GM12878 (cell line): ENCODE data around the gene PTPRM. TPM values are rescaled to one million over a fixed set of nuclear protein-coding genes. Genes with fewer than 3 reads are reported as not detected.

ENCODE experiments used
- ATAC-seq: fragments of 200-7000 bp; cut with Tn5 transposase; 3 replicates; pipeline ENCODE4 v1.9.1; 2020; ENCODE audit warnings: mild to moderate bottlenecking, moderate library complexity
- BruUV-seq: library from RNA; stranded (reverse); fragments of 400-500 nt; replicated peaks from 2 replicates; lab custom pipeline; 2021; lab: Mats Ljungman, UMichigan
- CTCF ChIA-PET: fragments of 300-600 bp; sonication (Branson Sonifier 250); formaldehyde crosslinking; extraction: SDS; loops from one replicate; lab custom pipeline; 2021; ENCODE audit warnings: inconsistent platforms; lab: Yijun Ruan, JAX
- POLR2A ChIA-PET: fragments of 350-600 bp; formaldehyde crosslinking; extraction: SDS; loops from one replicate; lab custom pipeline; 2021; ENCODE audit warnings: inconsistent platforms; lab: Charles Lee
- RAD21 ChIA-PET: fragments of 300-600 bp; sonication (Branson Sonifier 250); formaldehyde crosslinking; loops from one replicate; lab custom pipeline; 2023; ENCODE audit warnings: antibody characterized with exemption; ENCODE audit not compliant: unreplicated experiment; lab: Charles Lee
- SMC1A ChIA-PET: fragments of 300-600 bp; sonication (Branson Sonifier 250); formaldehyde crosslinking; loops from one replicate; lab custom pipeline; 2023; ENCODE audit not compliant: unreplicated experiment, uncharacterized antibody; lab: Charles Lee
- DNase-seq: peaks from one replicate; pipeline ENCODE4 v3.0.0-alpha.2; 2011; ENCODE audit warnings: low read depth, low spot score
- FAIRE-seq: peaks from 3 replicates; lab custom pipeline; 2011; peaks lifted over from hg19 to GRCh38; lab: Jason Lieb, UNC
- H2AFZ ChIP-seq: 2 replicates; pipeline ENCODE4 v1.6.0; 2011; ENCODE audit warnings: low read depth, low read length, control low read depth; ENCODE audit not compliant: control insufficient read depth
- H3K27ac ChIP-seq: 2 replicates; pipeline ENCODE4 v1.5.1; 2011; ENCODE audit warnings: control low read depth; ENCODE audit not compliant: control insufficient read depth, insufficient read depth
- H3K27me3 ChIP-seq, 2 experiments: replicated peaks in 1 of 2; 2 replicates each; pipeline versions ENCODE4 v1.6.0 to v1.6.1; 2011; ENCODE audit warnings: low read length in 1 of 2; ENCODE audit not compliant: control insufficient read depth in 2 of 2, insufficient read depth in 2 of 2
- H3K36me3 ChIP-seq, 2 experiments: 2 replicates each; pipeline ENCODE4 v1.5.1; 2011; ENCODE audit warnings: low read length in 1 of 2; ENCODE audit not compliant: control insufficient read depth in 2 of 2, insufficient read depth in 2 of 2
- H3K4me1 ChIP-seq: 2 replicates; pipeline ENCODE4 v1.6.1; 2011; ENCODE audit warnings: mild to moderate bottlenecking, low read length, moderate library complexity, mixed read lengths; ENCODE audit not compliant: control insufficient read depth, insufficient read depth
- H3K4me2 ChIP-seq: 2 replicates; pipeline ENCODE4 v1.6.0; 2011; ENCODE audit warnings: control low read depth; ENCODE audit not compliant: control insufficient read depth, insufficient read depth
- H3K4me3 ChIP-seq: fragments of 200-600 bp; sonication (generic); 2 replicates; pipeline ENCODE4 v1.5.1; 2016
- H3K79me2 ChIP-seq: 2 replicates; pipeline ENCODE4 v1.6.0; 2011; ENCODE audit warnings: low read length; ENCODE audit not compliant: control insufficient read depth, insufficient read depth
- H3K9ac ChIP-seq: 2 replicates; pipeline ENCODE4 v1.8.0; 2011; ENCODE audit warnings: low read length, control low read depth, mixed read lengths; ENCODE audit not compliant: control insufficient read depth, insufficient read depth
- H3K9me3 ChIP-seq: replicated peaks from 3 replicates; pipeline ENCODE4 v1.5.1; 2011; ENCODE audit warnings: mild to moderate bottlenecking, low read length; ENCODE audit not compliant: control insufficient read depth, insufficient read depth
- H4K20me1 ChIP-seq: 2 replicates; pipeline ENCODE4 v1.6.0; 2011; ENCODE audit not compliant: control insufficient read depth, insufficient read depth
- IRF4 ChIP-seq: IDR thresholded peaks from 2 replicates; pipeline ENCODE4 v1.6.1; 2011; ENCODE audit warnings: low read depth, low read length
- MEF2B ChIP-seq: fragments of 450-650 bp; IDR thresholded peaks from 2 replicates; pipeline ENCODE4 v1.6.1; 2018; ENCODE audit warnings: mild to moderate bottlenecking, moderate library complexity; ENCODE audit not compliant: partially characterized antibody, poor library complexity, severe bottlenecking
- SREBF1 ChIP-seq: IDR thresholded peaks from 2 replicates; pipeline ENCODE4 v1.6.1; 2012; ENCODE audit warnings: mild to moderate bottlenecking, low read length
- ZNF207 ChIP-seq: fragments of 450-650 bp; IDR thresholded peaks from 2 replicates; pipeline ENCODE4 v1.6.1; 2014; ENCODE audit warnings: antibody characterized with exemption, mild to moderate bottlenecking, borderline replicate concordance
- WGBS: methylation state at CpG from one replicate; pipeline ENCODE4 v1.1.6; 2016; ENCODE audit warnings: low lambda C conversion rate; ENCODE audit not compliant: insufficient replicate concordance, insufficient coverage; ENCODE audit errors: missing lambda C conversion rate; 5-methylcytosine and 5-hydroxymethylcytosine counted together
- in situ Hi-C: fragments of 300-500 bp; cut with MboI; formaldehyde crosslinking; loops from 9 replicates; pipeline ENCODE4 v1.14.3; 2018; ENCODE audit warnings: mixed read lengths
- intact Hi-C: fragments of 100-400 bp; cut with micrococcal nuclease; formaldehyde crosslinking; loops from one replicate; pipeline ENCODE4 v1.14.2; 2022; ENCODE audit not compliant: unreplicated experiment
- polyA plus RNA-seq, 11 experiments: library from polyadenylated mRNA; depleted of rRNA in 4 of 11; unstranded in 6 of 11; stranded (reverse) in 5 of 11; fragments of >200 nt; fragmentation: Nextera tagmentation in 4 of 11; fragmentation: Illumina TruSeq in 1 of 11; extraction: Ambion mirVana in 4 of 11; extraction: Trizol in 1 of 11; gene quantifications; 1 replicate in 1 of 11; 2 replicates in 10 of 11; pipeline versions ENCODE4 v1.2.1 to v1.2.3, GENCODE V29; 2011 to 2016; ENCODE audit warnings: inconsistent platforms in 2 of 11, missing spikeins in 2 of 11, low read depth in 1 of 11
- total RNA-seq, 4 experiments: library from RNA; depleted of rRNA in 3 of 4; stranded (reverse); fragments of >200 nt in 3 of 4; fragmentation: Illumina TruSeq in 1 of 4; extraction: Trizol in 1 of 4; gene quantifications; 2 replicates each; pipeline versions ENCODE4 v1.2.1 to v1.2.3, GENCODE V29; 2013 to 2021
- TF ChIP-seq, protein P1 (sequence below), 3 experiments: IDR thresholded peaks in 2 of 3; conservative IDR thresholded peaks in 1 of 3; 2 replicates each; pipeline ENCODE4 v1.5.1; 2011; ENCODE audit warnings: low read depth in 3 of 3, low read length in 3 of 3, mild to moderate bottlenecking in 3 of 3, control low read depth in 2 of 3, moderate library complexity in 2 of 3, inconsistent platforms in 1 of 3, mixed read lengths in 1 of 3; ENCODE audit not compliant: control insufficient read depth in 2 of 3, insufficient read depth in 1 of 3; ENCODE audit errors: extremely low read depth in 1 of 3
- TF ChIP-seq, protein P2 (sequence below): fragments of 450-650 bp; IDR thresholded peaks from 2 replicates; pipeline ENCODE4 v1.6.1; 2017; ENCODE audit warnings: borderline replicate concordance
- TF ChIP-seq, protein P3 (sequence below): fragments of 450-650 bp; IDR thresholded peaks from 2 replicates; pipeline ENCODE4 v1.6.1; 2014; ENCODE audit warnings: mild to moderate bottlenecking

Gene PTPRM
- total and polyA plus RNA-seq, 10 of the 15 experiments (the other 5 are each of a cell fraction or from before 2014, with no cell fraction given), result 0.07 to 22.6 (median 0.60) TPM

DNA sequence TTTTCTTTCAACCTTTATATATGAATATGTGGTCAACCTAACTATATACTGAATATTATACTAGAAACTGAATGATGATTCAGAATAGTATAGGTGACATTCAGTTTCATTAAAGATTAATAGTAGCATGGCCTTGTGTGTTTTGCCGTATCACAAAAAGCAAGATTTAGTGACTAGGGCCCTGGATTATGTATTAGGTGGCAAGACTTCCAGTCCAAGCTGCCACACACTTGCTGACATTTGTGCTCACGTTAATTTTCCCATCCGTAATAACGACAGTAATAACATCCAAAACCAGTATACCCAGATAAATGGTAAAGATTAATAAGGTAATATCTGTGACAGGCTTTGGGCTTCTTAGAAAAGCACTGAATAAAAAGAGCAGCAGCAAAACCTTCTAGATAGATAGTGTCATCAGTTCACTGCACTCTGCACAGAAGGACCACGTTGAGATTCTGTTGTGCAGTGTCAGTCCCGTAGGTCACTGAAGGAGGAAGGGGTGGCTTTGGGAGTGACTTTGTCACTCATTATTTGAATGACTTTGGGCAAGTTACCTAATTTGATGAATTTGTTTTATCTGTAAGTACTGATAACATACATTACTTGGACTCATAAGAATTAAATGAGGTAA is 451.7 kb downstream of the PTPRM start (continued):
- TF ChIP-seq, protein P1, sequence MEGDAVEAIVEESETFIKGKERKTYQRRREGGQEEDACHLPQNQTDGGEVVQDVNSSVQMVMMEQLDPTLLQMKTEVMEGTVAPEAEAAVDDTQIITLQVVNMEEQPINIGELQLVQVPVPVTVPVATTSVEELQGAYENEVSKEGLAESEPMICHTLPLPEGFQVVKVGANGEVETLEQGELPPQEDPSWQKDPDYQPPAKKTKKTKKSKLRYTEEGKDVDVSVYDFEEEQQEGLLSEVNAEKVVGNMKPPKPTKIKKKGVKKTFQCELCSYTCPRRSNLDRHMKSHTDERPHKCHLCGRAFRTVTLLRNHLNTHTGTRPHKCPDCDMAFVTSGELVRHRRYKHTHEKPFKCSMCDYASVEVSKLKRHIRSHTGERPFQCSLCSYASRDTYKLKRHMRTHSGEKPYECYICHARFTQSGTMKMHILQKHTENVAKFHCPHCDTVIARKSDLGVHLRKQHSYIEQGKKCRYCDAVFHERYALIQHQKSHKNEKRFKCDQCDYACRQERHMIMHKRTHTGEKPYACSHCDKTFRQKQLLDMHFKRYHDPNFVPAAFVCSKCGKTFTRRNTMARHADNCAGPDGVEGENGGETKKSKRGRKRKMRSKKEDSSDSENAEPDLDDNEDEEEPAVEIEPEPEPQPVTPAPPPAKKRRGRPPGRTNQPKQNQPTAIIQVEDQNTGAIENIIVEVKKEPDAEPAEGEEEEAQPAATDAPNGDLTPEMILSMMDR (IDR thresholded peaks at IDR 0.05 in 2 of 3, conservative IDR thresholded peaks at IDR 0.05 in 1 of 3; ENCODE audit: control insufficient read depth in 2 of 3, extremely low read depth in 1 of 3, insufficient read depth in 1 of 3, low read depth in 3 of 3, low read length in 3 of 3), result no peak

DNA sequence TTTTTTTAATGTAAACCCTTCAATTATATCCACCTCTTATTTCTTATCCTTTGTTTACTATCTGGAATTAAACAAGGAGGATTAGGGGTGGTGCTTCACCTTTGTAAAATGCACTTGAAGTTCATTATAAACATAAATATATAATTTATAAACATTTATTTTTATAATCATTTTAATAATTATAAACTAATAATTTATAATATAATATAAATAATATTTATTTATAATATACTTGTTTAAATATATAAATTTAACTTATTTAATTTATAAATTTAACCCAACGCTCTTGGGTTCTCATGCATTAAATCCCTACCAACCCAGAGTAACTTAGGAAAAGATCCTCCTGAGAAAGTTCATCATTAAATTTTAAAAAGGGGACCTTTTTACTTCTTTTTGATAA is 452.5 kb downstream of the PTPRM start:
- ChIA-PET CTCF (no interaction called here), SMC1A (no interaction called here), POLR2A (no interaction called here), RAD21 (no interaction called here)
- Histone ChIP-seq H3K79me2 (no peaks in the 10 kb centered on the region), H4K20me1 (no peaks in the 10 kb centered on the region), H3K9ac (no peak overlapping the region), H3K9me3 (no peaks in the 10 kb centered on the region), H3K4me1 (no peaks in the 10 kb centered on the region), H3K4me3 (no peak overlapping the region), H3K4me2 (no peak overlapping the region), H3K36me3 (no peaks in the 10 kb centered on the region), H3K27ac (no peak overlapping the region), H3K27me3 (no peaks in the 10 kb centered on the region), H2AFZ (no peak overlapping the region)
- ATAC-seq (no peak), DNase-seq (no peak), FAIRE-seq (no peak)
- TF ChIP-seq, protein P2, sequence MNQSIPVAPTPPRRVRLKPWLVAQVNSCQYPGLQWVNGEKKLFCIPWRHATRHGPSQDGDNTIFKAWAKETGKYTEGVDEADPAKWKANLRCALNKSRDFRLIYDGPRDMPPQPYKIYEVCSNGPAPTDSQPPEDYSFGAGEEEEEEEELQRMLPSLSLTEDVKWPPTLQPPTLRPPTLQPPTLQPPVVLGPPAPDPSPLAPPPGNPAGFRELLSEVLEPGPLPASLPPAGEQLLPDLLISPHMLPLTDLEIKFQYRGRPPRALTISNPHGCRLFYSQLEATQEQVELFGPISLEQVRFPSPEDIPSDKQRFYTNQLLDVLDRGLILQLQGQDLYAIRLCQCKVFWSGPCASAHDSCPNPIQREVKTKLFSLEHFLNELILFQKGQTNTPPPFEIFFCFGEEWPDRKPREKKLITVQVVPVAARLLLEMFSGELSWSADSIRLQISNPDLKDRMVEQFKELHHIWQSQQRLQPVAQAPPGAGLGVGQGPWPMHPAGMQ, result no peak
- TF ChIP-seq SREBF1 (no peak), ZNF207 (no peak), MEF2B (no peak), IRF4 (no peak)
- TF ChIP-seq, protein P3, sequence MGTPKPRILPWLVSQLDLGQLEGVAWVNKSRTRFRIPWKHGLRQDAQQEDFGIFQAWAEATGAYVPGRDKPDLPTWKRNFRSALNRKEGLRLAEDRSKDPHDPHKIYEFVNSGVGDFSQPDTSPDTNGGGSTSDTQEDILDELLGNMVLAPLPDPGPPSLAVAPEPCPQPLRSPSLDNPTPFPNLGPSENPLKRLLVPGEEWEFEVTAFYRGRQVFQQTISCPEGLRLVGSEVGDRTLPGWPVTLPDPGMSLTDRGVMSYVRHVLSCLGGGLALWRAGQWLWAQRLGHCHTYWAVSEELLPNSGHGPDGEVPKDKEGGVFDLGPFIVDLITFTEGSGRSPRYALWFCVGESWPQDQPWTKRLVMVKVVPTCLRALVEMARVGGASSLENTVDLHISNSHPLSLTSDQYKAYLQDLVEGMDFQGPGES, result no peak
- WGBS, result 44% methylated on average over 1 of the region's 1 CpG
- BruUV-seq, result no TSS peak
- in situ Hi-C loops, result no loop called here
- intact Hi-C loops, result no loop called here
